ELR (cell line): ENCODE measurements around the gene SURF1.

Source experiments
- DNase-seq: peaks from one replicate; pipeline ENCODE4 v3.0.0-alpha.2; 2015; ENCODE audit warnings: low read depth

The SURF1 gene

GRCh38 chr9:133361507-133362092, 5.3 kb upstream of the SURF1 start:
- no peak for DNase-seq

- no peak for DNase-seq
These were observed 4.4 kb upstream of the SURF1 start for GRCh38 chr9:133360400-133361393.

GRCh38 chr9:133359399-133360175, 3.3 kb upstream of the SURF1 start:
- no peak for DNase-seq

- no peak for DNase-seq
These were observed 1.4 kb upstream of the SURF1 start for GRCh38 chr9:133357656-133358055.

GRCh38 chr9:133355881-133356357, 368 bp downstream of the SURF1 start:
- peak; percentile 50 for DNase-seq

- no peak for DNase-seq
These were observed 1.5 kb downstream of the SURF1 start for GRCh38 chr9:133354766-133355165.

- DNase-seq: no peak
These were observed 2.7 kb downstream of the SURF1 start for GRCh38 chr9:133353548-133353947.

- no peak for DNase-seq
These were observed 3.5 kb downstream of the SURF1 start for GRCh38 chr9:133352635-133353340.

- peak; percentile 82 for DNase-seq
These were observed 4.2 kb downstream of the SURF1 start for GRCh38 chr9:133351908-133352634.

- DNase-seq: no peak
These were observed 4.8 kb downstream of the SURF1 start for GRCh38 chr9:133351526-133351907.

GRCh38 chr9:133349965-133350616, 6.2 kb downstream of the SURF1 start:
- DNase-seq: no peak

GRCh38 chr9:133348718-133349573, 7.3 kb downstream of the SURF1 start:
- no peak for DNase-seq

GRCh38 chr9:133347985-133348717, 8.1 kb downstream of the SURF1 start, which contains the start of the genes MED22 and RPL7A:
TSS of gene MED22 (minus strand) at chr9:133348131. CDS start at chr9:133346662, 1,469 bp downstream.
TSS of gene RPL7A (plus strand) at chr9:133348218. CDS start at chr9:133348244, 26 bp downstream.
- DNase-seq: peak; percentile 98

- DNase-seq: peak; percentile 58
These were observed 8.7 kb downstream of the SURF1 start for GRCh38 chr9:133347515-133347984.

GRCh38 chr9:133346021-133346785, 10.1 kb downstream of the SURF1 start:
- DNase-seq: no peak

- no peak for DNase-seq
These were observed 10.7 kb downstream of the SURF1 start for GRCh38 chr9:133345596-133345995.

- DNase-seq: no peak
These were observed 11.3 kb downstream of the SURF1 start for GRCh38 chr9:133344979-133345378.

GRCh38 chr9:133344071-133344470, 12.2 kb downstream of the SURF1 start:
- no peak for DNase-seq
